Thyroid gland (tissue), 4 donors: ENCODE data around the gene FSTL4. TPM values are rescaled to one million over a fixed set of nuclear protein-coding genes. Genes with fewer than 3 reads are reported as not detected.

ENCODE experiments used
- DNase-seq, 2 donors: peaks; one replicate each; pipeline ENCODE4 v3.0.0-alpha.2; 2019
- H3K27ac ChIP-seq, 3 donors: fragments of 200-600 bp; sonication (generic); 1 replicate in 2 of 3; 2 replicates in 1 of 3; pipeline ENCODE4 v1.5.1; 2016 to 2019; ENCODE audit warnings: mild to moderate bottlenecking in 1 of 3, moderate library complexity in 1 of 3
- H3K27me3 ChIP-seq: fragments of 200-600 bp; sonication (generic); one replicate; pipeline ENCODE4 v1.5.1; 2019
- H3K36me3 ChIP-seq, 2 donors: fragments of 200-600 bp; sonication (generic); one replicate each; pipeline ENCODE4 v1.5.1; 2016 to 2019
- H3K4me1 ChIP-seq, 2 donors: fragments of 200-600 bp; sonication (generic); one replicate each; pipeline ENCODE4 v1.5.1; 2017 to 2019
- H3K4me3 ChIP-seq, 3 donors: fragments of 200-600 bp; sonication (generic); replicated peaks in 1 of 3; 1 replicate in 2 of 3; 2 replicates in 1 of 3; pipeline ENCODE4 v1.5.1; 2016; ENCODE audit warnings: mild to moderate bottlenecking in 1 of 3
- H3K9me3 ChIP-seq: fragments of 200-600 bp; sonication (generic); one replicate; pipeline ENCODE4 v1.5.1; 2017
- CTCF ChIP-seq, 6 experiments: fragments of 200-600 bp in 3 of 6; fragments of 450-650 bp in 3 of 6; sonication (generic) in 3 of 6; IDR thresholded peaks; one replicate each; pipeline ENCODE4 v1.5.1; 2016 to 2019; ENCODE audit warnings: antibody characterized with exemption in 6 of 6, mild to moderate bottlenecking in 2 of 6, inconsistent platforms in 1 of 6, moderate library complexity in 1 of 6
- POLR2A ChIP-seq, 2 donors: fragments of 450-650 bp; IDR thresholded peaks; one replicate each; pipeline ENCODE4 v1.6.1; 2017; ENCODE audit warnings: antibody characterized with exemption in 2 of 2, mild to moderate bottlenecking in 2 of 2, moderate library complexity in 1 of 2
- WGBS, 2 donors: methylation state at CpG; one replicate each; pipeline ENCODE4 v1.1.5; 2017; 5-methylcytosine and 5-hydroxymethylcytosine counted together
- intact Hi-C: fragments of 100-400 bp; cut with DNase I; formaldehyde crosslinking; loops from one replicate; pipeline ENCODE4 v1.15.1; 2023
- total RNA-seq, 4 donors: library from RNA; depleted of rRNA; stranded (reverse); fragments of >200 nt; gene quantifications; one replicate each; pipeline ENCODE4 v1.2.3, GENCODE V29; 2016

The FSTL4 gene
- total RNA-seq, 4 donors from 2014 or later: 0.10 to 0.13 TPM; not detected in 2

- DNase-seq: no peak
- intact Hi-C loops: no loop called here
- Histone ChIP-seq H3K4me3 (no peak overlapping the region), H3K27ac (no peak overlapping the region), H3K36me3 (no peaks in the 10 kb centered on the region), H3K27me3 (peaks cover 6% of the 10 kb centered on the region), H3K4me1 (peaks cover 8 to 13% of the 10 kb centered on the region in 2 donors), H3K9me3 (no peaks in the 10 kb centered on the region)
- 85 to 90% methylated on average over 2 of the region's 2 CpGs for WGBS, 2 donors
- TF ChIP-seq POLR2A (IDR thresholded peaks at IDR 0.05): no peak
- TF ChIP-seq CTCF (IDR thresholded peaks at IDR 0.05): no peak
These were observed 5.5 kb downstream of the FSTL4 start for GRCh38 chr5:133606835-133607234.

DNA sequence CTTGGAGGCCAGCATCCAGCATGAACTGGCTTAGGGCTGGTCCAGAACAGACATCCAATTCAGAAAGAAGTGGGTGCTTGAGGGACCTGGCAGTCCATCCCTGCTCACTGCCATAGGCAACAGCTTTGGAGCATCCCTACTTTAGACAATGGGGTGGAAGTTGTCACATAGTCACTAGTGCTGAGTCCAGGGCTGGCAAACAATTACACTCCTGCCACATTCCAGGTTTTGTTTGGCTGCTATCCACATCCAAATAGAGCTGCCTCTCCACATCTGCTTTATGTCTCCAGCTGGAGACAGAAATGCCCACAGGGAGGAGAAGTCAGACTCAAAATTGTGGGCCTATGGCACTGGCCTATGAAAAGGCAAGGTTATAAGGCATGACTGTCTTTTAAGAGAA lies 7.0 kb downstream of the FSTL4 start:
- DNase-seq: no peak
- H3K4me3 ChIP-seq: no peak overlapping the region
- TF ChIP-seq POLR2A (IDR thresholded peaks at IDR 0.05) (no peak), CTCF (IDR thresholded peaks at IDR 0.05) (no peak)
- no peaks in the 10 kb centered on the region for H3K9me3 ChIP-seq
- H3K27ac ChIP-seq: no peak overlapping the region
- H3K27me3 ChIP-seq: no peaks in the 10 kb centered on the region
- H3K36me3 ChIP-seq: no peaks in the 10 kb centered on the region
- intact Hi-C loops: no loop called here
- H3K4me1 ChIP-seq: no peaks in the 10 kb centered on the region

- DNase-seq: no peak
- WGBS, 2 donors: 67 to 71% methylated on average over 6 of the region's 6 CpGs
- Histone ChIP-seq H3K36me3 (no peaks in the 10 kb centered on the region), H3K27me3 (no peaks in the 10 kb centered on the region), H3K4me1 (no peaks in the 10 kb centered on the region), H3K4me3 (no peak overlapping the region), H3K27ac (no peak overlapping the region), H3K9me3 (no peaks in the 10 kb centered on the region)
- TF ChIP-seq POLR2A (IDR thresholded peaks at IDR 0.05): no peak
- TF ChIP-seq CTCF (IDR thresholded peaks at IDR 0.05): no peak
- intact Hi-C loops: no loop called here
These were observed 8.6 kb downstream of the FSTL4 start for GRCh38 chr5:133603711-133604110.

DNA sequence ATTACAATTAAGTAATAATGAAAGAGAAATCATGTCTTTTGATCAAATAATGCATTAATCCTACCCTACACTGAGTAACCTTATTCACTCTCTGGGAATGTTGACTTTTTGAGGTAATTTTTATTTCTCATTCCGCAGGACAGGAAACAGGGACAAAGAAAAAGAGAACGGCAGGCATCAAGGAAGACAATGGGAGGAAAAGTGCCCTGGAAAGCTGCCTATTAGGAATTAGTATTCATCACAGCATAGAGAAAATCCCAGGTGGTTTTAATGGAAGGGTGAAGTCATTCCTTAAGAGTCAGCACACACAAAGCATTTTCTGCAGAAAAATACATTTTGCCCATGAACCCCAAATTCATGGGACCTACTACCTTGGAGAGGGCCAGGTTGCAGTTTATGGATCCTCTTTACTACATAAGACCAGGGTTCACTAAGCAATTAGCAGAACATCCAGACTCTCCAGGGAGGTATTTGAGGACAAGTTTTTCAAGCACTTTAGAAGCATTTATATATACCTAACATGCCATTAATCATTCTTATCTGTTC lies 9.4 kb downstream of the FSTL4 start:
- intact Hi-C loops: no loop called here
- no peaks in the 10 kb centered on the region for H3K36me3 ChIP-seq
- H3K4me3 ChIP-seq: no peak overlapping the region
- 30 to 36% methylated on average over 2 of the region's 2 CpGs for WGBS, 2 donors
- DNase-seq: no peak
- H3K9me3 ChIP-seq: no peaks in the 10 kb centered on the region
- no peak for TF ChIP-seq POLR2A (IDR thresholded peaks at IDR 0.05)
- no peaks in the 10 kb centered on the region for H3K27me3 ChIP-seq
- no peaks in the 10 kb centered on the region for H3K4me1 ChIP-seq
- H3K27ac ChIP-seq: no peak overlapping the region

GRCh38 chr5:133599600-133599999 lies 12.7 kb downstream of the FSTL4 start:
- no peak overlapping the region for H3K27ac ChIP-seq
- no peaks in the 10 kb centered on the region for H3K4me1 ChIP-seq
- H3K4me3 ChIP-seq: no peak overlapping the region
- intact Hi-C loops: no loop called here
- no peaks in the 10 kb centered on the region for H3K27me3 ChIP-seq
- no peaks in the 10 kb centered on the region for H3K36me3 ChIP-seq
- no peaks in the 10 kb centered on the region for H3K9me3 ChIP-seq
- TF ChIP-seq POLR2A (IDR thresholded peaks at IDR 0.05) (no peak), CTCF (IDR thresholded peaks at IDR 0.05) (no peak)
- no peak for DNase-seq
- WGBS, 2 donors: 80 to 82% methylated on average over 5 to 6 of the region's 6 CpGs

GRCh38 chr5:133599044-133599443 lies 13.3 kb downstream of the FSTL4 start:
- Histone ChIP-seq H3K27ac (no peak overlapping the region), H3K4me1 (no peaks in the 10 kb centered on the region), H3K9me3 (no peaks in the 10 kb centered on the region), H3K36me3 (no peaks in the 10 kb centered on the region), H3K4me3 (no peak overlapping the region), H3K27me3 (no peaks in the 10 kb centered on the region)
- intact Hi-C loops: no loop called here
- no peak for DNase-seq
- no peak for TF ChIP-seq CTCF (IDR thresholded peaks at IDR 0.05)
- TF ChIP-seq POLR2A (IDR thresholded peaks at IDR 0.05): no peak
- WGBS, 2 donors: 85 to 91% methylated on average over 8 of the region's 8 CpGs
